ENCODE results near the gene ZNF718. TPM values are rescaled to one million over a fixed set of nuclear protein-coding genes. Genes with fewer than 3 reads are reported as not detected.

ZNF718 gene
- total RNA-seq, 1 donor from 2014 or later, result 1.6 TPM

Other genes starting within 250 kb of the ZNF718 start
- gene ZNF595, start 71.2 kb upstream of the ZNF718 start, total RNA-seq, result 5.4 TPM
- gene ZNF732, start 181.0 kb downstream of the ZNF718 start, total RNA-seq, result not detected
- gene ZNF141, start 213.3 kb downstream of the ZNF718 start, total RNA-seq, result 6.5 TPM

Data from left lobe of liver (tissue), 1 donor.